Ishikawa (cell line): ENCODE results near the gene RAD51B.

Experiments
- TCF12 ChIP-seq: IDR thresholded peaks from 2 replicates; pipeline ENCODE4 v1.6.1; 2012; ENCODE audit warnings: low read depth
- TEAD4 ChIP-seq: IDR thresholded peaks from 2 replicates; pipeline ENCODE4 v1.6.1; 2012
- YY1 ChIP-seq: IDR thresholded peaks from 2 replicates; pipeline ENCODE4 v1.6.1; 2012; ENCODE audit warnings: low read depth

- no peak for TF ChIP-seq YY1
- no peak for TF ChIP-seq TCF12
- TF ChIP-seq TEAD4, result no peak
These were observed 370.5 kb downstream of the RAD51B start for GRCh38 chr14:68190032-68190431.
